Inferior parietal cortex (tissue), 1 donor: ENCODE data around the gene MEAK7.

Experiments used
- DNase-seq: peaks from one replicate; pipeline ENCODE4 v3.0.0-alpha.2; 2016; ENCODE audit errors: extremely low spot score

The MEAK7 gene

GRCh38 chr16:84504420-84505248, at the start of gene MEAK7:
TSS of gene MEAK7 (minus strand) at chr16:84504659. CDS start at chr16:84498086, 6,573 bp downstream.
- DNase-seq = peak; percentile 100

GRCh38 chr16:84553873-84554399, 49.5 kb upstream of the MEAK7 start:
- no peak for DNase-seq

GRCh38 chr16:84552135-84552534, 47.7 kb upstream of the MEAK7 start:
- no peak for DNase-seq

GRCh38 chr16:84550096-84550495, 45.6 kb upstream of the MEAK7 start:
- DNase-seq = no peak

GRCh38 chr16:84548971-84549844, 44.7 kb upstream of the MEAK7 start:
- no peak for DNase-seq

GRCh38 chr16:84548508-84548907, 44.0 kb upstream of the MEAK7 start:
- DNase-seq = no peak

- DNase-seq = no peak
Observed at GRCh38 chr16:84547546-84548061, 43.1 kb upstream of the MEAK7 start.

- no peak for DNase-seq
Observed at GRCh38 chr16:84546669-84547545, 42.4 kb upstream of the MEAK7 start.

- DNase-seq = no peak
Observed at GRCh38 chr16:84545114-84545737, 40.8 kb upstream of the MEAK7 start.

- no peak for DNase-seq
Observed at GRCh38 chr16:84544031-84544773, 39.7 kb upstream of the MEAK7 start.

GRCh38 chr16:84543253-84543652, 38.8 kb upstream of the MEAK7 start:
- DNase-seq = no peak

- DNase-seq = no peak
Observed at GRCh38 chr16:84541999-84542817, 37.7 kb upstream of the MEAK7 start.

GRCh38 chr16:84540194-84540593, 35.7 kb upstream of the MEAK7 start:
- DNase-seq = no peak

GRCh38 chr16:84538222-84538840, 33.9 kb upstream of the MEAK7 start:
- DNase-seq = no peak

GRCh38 chr16:84537491-84538151, 33.2 kb upstream of the MEAK7 start:
- DNase-seq = no peak

- no peak for DNase-seq
Observed at GRCh38 chr16:84535851-84536250, 31.4 kb upstream of the MEAK7 start.

- no peak for DNase-seq
Observed at GRCh38 chr16:84535408-84535807, 30.9 kb upstream of the MEAK7 start.

- DNase-seq = no peak
Observed at GRCh38 chr16:84534815-84535214, 30.4 kb upstream of the MEAK7 start.
